ENCODE results near the gene KARS1. TPM values are rescaled to one million over a fixed set of nuclear protein-coding genes. Genes with fewer than 3 reads are reported as not detected.

KARS1 gene
- total RNA-seq, 1 donor from 2014 or later = 93.3 TPM

DNA sequence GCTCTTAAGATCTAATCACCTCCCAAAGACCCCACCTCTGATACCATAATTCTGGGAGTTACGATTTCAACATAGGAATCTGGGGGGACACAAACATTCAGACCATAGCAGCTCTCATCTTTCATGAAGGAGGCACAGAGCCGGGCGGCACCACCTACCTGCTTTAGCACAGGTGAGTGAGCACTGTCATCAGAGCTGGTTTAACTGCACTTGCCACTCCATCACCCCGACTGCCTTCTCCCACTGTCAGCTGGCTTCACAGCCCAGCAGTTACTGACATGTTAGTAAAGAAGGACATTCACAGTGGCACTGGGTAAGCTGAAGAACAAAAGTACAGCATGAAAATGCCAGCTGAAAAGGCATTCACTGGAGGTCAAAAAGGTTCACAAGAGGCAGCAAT is 58.7 kb downstream of the KARS1 start:
- H3K4me1 Mint-ChIP-seq (ENCODE audit: low read depth) = peaks cover 12% of the 10 kb centered on the region
- H3K36me3 Mint-ChIP-seq (ENCODE audit: low read depth) = no peaks in the 10 kb centered on the region
- H3K27me3 Mint-ChIP-seq (ENCODE audit: low read depth) = no peaks in the 10 kb centered on the region
- TF ChIP-seq CTCF (IDR thresholded peaks at IDR 0.05) = no peak
- no peak overlapping the region for H3K4me3 Mint-ChIP-seq (ENCODE audit: unreplicated experiment)
- DNase-seq (ENCODE audit: low spot score) = no peak
- H3K27ac Mint-ChIP-seq (ENCODE audit: unreplicated experiment) = no peak overlapping the region
- H3K9me3 Mint-ChIP-seq (ENCODE audit: low read depth) = no peaks in the 10 kb centered on the region

DNA sequence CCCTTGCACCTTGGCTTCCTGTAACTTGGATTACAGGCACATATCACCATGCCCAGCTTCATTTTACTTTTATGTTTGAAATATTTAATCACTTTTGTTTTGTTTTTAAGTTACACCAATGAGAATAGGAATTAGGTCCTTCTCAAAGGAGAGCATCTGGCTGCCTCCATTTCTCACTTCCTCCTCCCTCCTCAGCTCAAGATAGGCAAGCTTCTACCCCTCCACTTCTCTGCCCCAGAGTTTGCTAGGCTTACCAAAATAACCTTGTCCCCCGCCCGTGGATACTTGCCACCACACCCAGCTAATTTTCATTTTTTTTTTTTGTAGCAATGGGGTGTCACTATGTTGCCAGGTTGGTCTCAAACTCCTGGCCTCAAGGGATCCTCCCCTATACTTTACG is 63.4 kb downstream of the KARS1 start:
- Mint-ChIP-seq H3K9me3 (ENCODE audit: low read depth) (no peaks in the 10 kb centered on the region), H3K27ac (ENCODE audit: unreplicated experiment) (no peak overlapping the region), H3K36me3 (ENCODE audit: low read depth) (peaks cover 2% of the 10 kb centered on the region), H3K4me1 (ENCODE audit: low read depth) (no peaks in the 10 kb centered on the region), H3K27me3 (ENCODE audit: low read depth) (no peaks in the 10 kb centered on the region), H3K4me3 (ENCODE audit: unreplicated experiment) (no peak overlapping the region)
- no peak for TF ChIP-seq CTCF (IDR thresholded peaks at IDR 0.05)
- no peak for DNase-seq (ENCODE audit: low spot score)

- H3K27ac Mint-ChIP-seq (ENCODE audit: unreplicated experiment) = no peak overlapping the region
- no peak for DNase-seq (ENCODE audit: low spot score)
- no peak overlapping the region for H3K4me3 Mint-ChIP-seq (ENCODE audit: unreplicated experiment)
- H3K9me3 Mint-ChIP-seq (ENCODE audit: low read depth) = no peaks in the 10 kb centered on the region
- H3K27me3 Mint-ChIP-seq (ENCODE audit: low read depth) = no peaks in the 10 kb centered on the region
- no peak for TF ChIP-seq CTCF (IDR thresholded peaks at IDR 0.05)
- H3K36me3 Mint-ChIP-seq (ENCODE audit: low read depth) = peaks cover 12% of the 10 kb centered on the region
- H3K4me1 Mint-ChIP-seq (ENCODE audit: low read depth) = no peaks in the 10 kb centered on the region
These were observed 68.1 kb downstream of the KARS1 start for GRCh38 chr16:75579281-75579834.

DNA sequence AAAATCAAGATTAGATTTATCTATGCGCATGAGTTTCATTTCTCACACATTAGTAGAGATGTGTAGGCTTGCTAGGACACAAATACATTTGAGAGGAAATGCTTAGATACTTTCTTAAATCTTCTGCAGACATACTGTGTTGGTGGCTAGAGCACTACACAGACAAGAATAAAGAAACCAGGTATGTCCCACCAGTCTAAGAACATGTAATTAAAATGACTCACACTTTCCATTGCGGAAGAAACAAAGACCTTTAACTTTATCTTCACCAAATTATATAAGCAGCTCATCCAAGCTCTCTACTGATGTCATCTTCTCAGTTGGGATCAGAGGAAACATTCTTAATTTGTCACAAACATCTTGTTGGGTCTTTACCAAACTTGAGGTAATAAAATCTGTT is 68.7 kb downstream of the KARS1 start:
- no peak overlapping the region for H3K27ac Mint-ChIP-seq (ENCODE audit: unreplicated experiment)
- no peaks in the 10 kb centered on the region for H3K27me3 Mint-ChIP-seq (ENCODE audit: low read depth)
- no peaks in the 10 kb centered on the region for H3K9me3 Mint-ChIP-seq (ENCODE audit: low read depth)
- H3K36me3 Mint-ChIP-seq (ENCODE audit: low read depth) = peaks cover 13% of the 10 kb centered on the region
- no peak for DNase-seq (ENCODE audit: low spot score)
- H3K4me3 Mint-ChIP-seq (ENCODE audit: unreplicated experiment) = no peak overlapping the region
- H3K4me1 Mint-ChIP-seq (ENCODE audit: low read depth) = no peaks in the 10 kb centered on the region
- TF ChIP-seq CTCF (IDR thresholded peaks at IDR 0.05) = no peak

GRCh38 chr16:75578212-75578611 is 69.3 kb downstream of the KARS1 start:
- H3K27ac Mint-ChIP-seq (ENCODE audit: unreplicated experiment) = no peak overlapping the region
- H3K36me3 Mint-ChIP-seq (ENCODE audit: low read depth) = peaks cover 18% of the 10 kb centered on the region
- no peaks in the 10 kb centered on the region for H3K27me3 Mint-ChIP-seq (ENCODE audit: low read depth)
- no peaks in the 10 kb centered on the region for H3K9me3 Mint-ChIP-seq (ENCODE audit: low read depth)
- no peak for TF ChIP-seq CTCF (IDR thresholded peaks at IDR 0.05)
- no peaks in the 10 kb centered on the region for H3K4me1 Mint-ChIP-seq (ENCODE audit: low read depth)
- no peak overlapping the region for H3K4me3 Mint-ChIP-seq (ENCODE audit: unreplicated experiment)
- DNase-seq (ENCODE audit: low spot score) = no peak

Other genes starting within 250 kb of the KARS1 start
- 45.3 to 48.9 TPM (median 46.1 TPM) in 3 replicates for gene CFDP1, start 214.2 kb downstream of the KARS1 start, total RNA-seq
- gene TMEM170A, start 183.0 kb downstream of the KARS1 start, total RNA-seq = 12.7 to 14.5 TPM (median 13.4 TPM) in 3 replicates
- gene CHST6, start 152.2 kb downstream of the KARS1 start, total RNA-seq = 6.3 to 7.1 TPM (median 6.7 TPM) in 3 replicates
- 0.07 to 0.17 TPM (median 0.10 TPM) in 3 replicates for gene CHST5, start 111.6 kb downstream of the KARS1 start, total RNA-seq
- gene TMEM231, start 91.4 kb downstream of the KARS1 start, total RNA-seq = 7.1 to 12.4 TPM (median 7.4 TPM) in 3 replicates
- 58.6 to 99.0 TPM (median 64.5 TPM) in 3 replicates for gene GABARAPL2, start 81.3 kb downstream of the KARS1 start, total RNA-seq
- 47.1 to 72.5 TPM (median 49.3 TPM) in 3 replicates for gene ADAT1, start 24.4 kb downstream of the KARS1 start, total RNA-seq
- gene TERF2IP, start 108 bp upstream of the KARS1 start, total RNA-seq = 60.3 to 62.8 TPM (median 61.2 TPM) in 3 replicates
- gene CPHXL2, start 29.3 kb upstream of the KARS1 start, total RNA-seq = not detected in 3 replicates
- not detected in 3 replicates for gene DUXB, start 53.8 kb upstream of the KARS1 start, total RNA-seq
- gene CPHXL, start 78.8 kb upstream of the KARS1 start, total RNA-seq = not detected in 3 replicates